CD4-positive, alpha-beta T cell treated with Interleukin-6 at 100 ng/mL for 8 hours (primary cell): ENCODE measurements around the gene EFCAB12.
"Not testable (repeated sequence)": the region's sequence is repeated elsewhere in the genome, so short reads cannot be mapped to it uniquely, and the experiment has no call there.

Source experiments
- DNase-seq: peaks from one replicate; pipeline ENCODE4 v3.0.0-alpha.2; 2020; ENCODE audit warnings: mixed read lengths, low spot score

Gene EFCAB12

DNA sequence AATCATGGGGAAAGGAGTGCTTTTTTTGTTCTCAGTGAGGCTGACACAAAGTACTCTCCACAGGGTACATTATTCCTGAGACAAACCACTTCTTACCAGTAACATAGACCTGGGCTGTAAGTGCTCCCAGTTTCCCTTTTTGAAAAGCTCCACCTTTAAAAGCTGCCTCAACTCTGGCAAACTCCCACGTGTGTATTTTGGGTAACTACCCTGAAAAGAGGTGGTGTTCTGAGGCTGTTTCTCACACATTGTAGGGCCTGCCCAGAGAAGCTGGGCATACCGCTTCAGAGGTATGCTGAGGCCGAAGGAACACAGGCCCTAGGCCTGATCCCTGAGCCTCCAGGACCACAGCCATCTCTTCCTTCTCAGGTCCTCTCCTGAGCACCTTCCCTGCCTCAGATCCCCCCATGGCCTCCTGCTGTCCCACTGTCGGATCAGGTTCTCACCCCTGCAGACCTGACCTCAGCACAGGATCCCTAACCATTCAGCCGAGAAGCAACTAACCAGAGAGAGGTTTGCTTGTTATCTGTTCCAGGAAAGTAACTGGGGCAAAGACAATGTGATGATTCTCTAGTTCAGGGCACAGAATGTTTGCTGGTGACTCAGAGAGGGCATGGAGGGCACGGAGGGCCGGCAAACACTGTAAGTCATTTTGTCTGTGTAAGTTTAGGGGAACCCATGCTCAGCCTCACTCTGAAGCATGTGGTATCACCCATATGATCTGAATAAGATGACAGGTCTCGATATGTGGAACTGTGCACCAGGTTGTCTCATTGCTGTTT is 36.1 kb downstream of the EFCAB12 start:
- DNase-seq, result not testable (repeated sequence)

DNA sequence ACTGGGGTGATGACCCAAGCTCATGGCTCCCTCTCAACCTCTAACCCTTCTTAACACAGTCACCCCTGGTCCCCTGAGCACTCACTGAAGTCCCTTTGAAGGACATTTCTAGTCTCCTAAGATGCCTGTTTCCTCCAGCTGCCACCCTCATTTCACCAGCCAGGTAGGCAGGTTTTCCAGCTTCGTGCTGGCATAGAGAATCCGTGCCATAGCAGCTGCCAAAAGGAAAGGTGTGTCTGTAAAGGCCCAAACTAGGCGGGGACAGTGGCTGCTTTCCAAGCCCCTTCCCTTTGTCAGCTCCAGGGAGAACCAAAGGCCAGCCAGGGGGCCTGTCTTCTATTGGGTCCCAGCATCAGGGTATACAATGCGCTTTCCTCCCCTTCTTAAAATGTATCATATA is 36.9 kb downstream of the EFCAB12 start:
- DNase-seq, result not testable (repeated sequence)

DNA sequence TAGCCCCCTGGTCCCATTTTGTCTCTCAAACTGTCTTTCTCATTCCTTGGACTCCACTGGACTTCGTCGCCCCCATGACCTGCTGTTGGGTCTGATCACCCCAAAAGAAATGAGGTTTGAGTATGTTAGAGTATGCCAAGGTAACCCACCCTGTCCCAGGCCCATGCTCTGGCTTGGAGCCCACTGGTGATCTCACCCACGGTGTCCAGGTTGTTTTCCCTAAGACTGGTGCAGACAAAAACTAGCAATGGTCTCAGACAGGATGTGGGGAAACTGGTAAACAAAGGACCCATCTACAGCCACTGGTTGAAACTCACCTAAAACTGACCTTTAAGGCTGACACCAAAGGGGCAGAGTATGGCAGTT is 38.9 kb downstream of the EFCAB12 start:
- DNase-seq, result no peak

DNA sequence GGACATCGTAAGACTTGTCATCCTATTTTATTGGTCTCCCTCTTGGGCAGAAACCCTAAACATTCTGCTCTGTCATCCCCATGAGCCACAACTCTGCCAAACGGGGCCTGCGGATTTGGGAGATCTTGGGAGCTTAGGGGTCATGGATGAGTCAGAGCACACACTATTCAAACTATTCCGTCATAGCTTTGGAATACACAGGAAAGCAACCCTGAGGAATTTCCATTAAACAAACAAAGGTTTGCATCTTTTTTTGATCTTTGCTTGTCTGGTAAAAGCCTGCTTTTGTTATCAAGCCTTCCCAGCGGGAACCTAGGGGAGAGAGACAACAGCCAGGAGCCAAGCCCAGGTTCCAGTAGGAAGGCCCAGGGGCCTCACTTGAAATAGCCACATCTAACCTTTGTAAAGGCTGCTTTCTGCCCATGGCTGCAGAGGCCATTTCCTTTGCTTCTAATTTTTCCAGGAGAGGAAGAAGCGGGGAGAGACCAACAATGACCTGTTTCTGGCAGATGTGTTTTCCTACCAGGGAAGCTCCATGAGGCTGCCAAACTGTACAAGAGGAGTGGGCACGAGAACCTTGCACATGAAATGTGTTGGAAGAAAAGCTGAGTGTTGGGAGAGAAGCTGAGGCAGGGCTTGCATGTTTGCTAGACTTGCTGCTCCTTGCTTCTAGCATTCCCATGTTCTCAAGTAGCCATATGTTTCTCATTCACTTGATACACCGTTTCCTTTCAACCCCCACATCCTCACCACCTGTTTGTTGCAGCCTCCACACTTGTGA is 39.5 kb downstream of the EFCAB12 start:
- DNase-seq, result not testable (repeated sequence)

DNA sequence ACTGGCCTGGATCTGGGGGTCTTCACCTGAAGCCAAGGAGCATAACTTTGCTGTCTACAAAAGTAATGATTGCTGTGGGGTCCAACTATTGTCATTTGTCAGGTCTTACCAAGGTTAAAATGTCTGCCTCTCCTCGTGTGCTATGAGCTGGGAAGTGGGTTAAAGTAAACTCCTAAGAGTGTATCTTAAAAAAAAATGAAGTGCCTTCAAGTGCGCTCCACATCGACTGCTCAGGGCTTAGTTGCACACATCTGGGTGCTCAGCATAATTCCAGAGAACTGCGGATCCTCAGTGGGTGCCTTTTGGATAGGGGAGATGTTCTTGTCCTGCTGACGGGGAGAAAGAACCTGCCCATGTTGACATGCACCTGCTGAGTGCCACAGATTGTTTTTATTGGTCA is 40.9 kb downstream of the EFCAB12 start:
- DNase-seq, result no peak

DNA sequence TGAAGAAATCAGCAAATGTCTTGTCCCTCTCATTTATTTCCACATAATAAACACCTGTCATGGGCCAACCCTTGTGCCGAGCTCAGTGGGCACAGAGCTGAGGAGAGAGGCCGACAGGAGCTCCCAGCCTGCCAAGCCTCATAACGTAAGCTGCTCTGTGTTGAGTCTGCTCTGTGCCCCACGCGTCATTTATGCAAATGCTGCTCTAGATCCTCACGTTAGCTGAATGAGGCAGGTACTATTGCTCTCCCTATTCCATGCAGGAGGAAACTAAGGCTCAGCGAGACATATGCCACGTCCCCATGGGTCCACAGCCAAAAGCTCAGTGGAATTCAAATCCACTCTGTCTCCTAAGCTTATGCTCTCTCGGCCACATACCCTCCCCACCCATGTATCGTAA is 41.5 kb downstream of the EFCAB12 start:
- no peak for DNase-seq

DNA sequence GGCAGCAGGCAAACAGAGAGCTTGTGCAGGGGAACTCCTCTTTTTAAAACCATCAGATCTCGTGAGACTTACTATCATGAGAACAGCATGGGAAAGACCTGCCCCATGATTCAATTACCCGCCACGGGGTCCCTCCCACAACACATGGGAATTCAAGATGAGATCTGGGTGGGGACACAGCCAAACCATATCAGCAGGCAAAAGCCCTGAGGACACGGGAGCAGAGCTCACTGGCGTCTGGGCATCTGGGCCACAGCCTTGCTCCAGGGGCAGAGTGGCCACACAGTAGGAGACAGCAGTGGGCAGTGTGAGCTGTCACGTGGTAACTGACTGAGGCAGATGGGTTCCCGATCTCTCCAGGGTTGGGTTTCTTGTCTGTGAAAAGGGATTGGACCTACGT is 42.9 kb downstream of the EFCAB12 start:
- not testable (repeated sequence) for DNase-seq

DNA sequence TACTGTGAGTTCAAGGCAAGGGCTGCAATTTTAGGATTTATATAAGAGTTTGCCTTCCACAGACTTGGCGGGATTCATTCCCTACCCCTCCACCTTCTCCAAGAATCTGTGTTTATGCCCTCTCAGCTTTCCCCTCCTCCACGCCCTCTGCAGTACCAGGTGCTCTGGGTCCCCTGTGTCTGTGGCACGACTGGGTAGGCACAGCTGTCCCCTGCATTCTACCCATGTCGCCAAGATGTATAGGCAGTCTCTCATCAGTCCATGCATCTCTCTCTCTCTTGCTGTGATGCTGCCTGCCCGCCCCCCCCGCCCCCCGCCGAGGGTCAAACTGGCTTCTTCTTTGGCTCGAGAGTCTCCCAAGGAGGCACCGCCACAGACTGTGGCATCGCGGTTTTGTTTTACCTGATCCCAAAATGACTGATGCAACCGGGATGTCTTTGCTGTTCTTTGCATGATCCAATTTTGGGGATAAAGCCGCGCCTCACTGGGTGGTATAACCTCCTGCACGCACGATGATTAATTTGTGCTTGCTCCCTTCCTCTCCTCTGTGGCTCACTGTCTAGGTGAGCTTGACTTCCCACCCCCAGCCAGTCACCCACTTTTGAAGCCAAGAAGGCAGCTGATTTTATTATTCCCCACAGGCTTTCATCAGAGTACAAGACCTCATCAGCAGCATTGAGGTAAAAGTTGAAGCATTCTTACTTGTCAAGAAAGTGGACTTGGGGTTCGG is 43.7 kb downstream of the EFCAB12 start:
- DNase-seq, result no peak

DNA sequence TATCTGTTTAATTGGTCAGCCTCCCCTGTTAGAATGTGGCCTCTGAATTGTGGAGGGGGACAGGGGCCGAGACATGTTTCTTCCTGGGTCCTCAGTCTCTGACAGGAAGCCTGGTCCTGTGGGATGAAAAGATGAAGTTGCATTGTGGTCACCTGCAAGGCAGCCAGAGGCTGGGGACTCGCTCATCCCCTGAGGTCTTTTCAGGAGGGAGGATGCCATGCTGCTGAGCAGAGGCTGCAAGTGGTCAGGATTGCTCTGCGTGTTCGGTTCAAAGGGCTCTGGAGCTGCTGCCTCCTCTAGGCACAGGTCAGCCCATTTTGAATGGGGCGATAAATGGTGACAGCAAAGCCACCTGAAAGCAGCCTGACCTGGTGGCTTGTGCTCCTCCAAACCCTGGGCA is 44.3 kb downstream of the EFCAB12 start:
- not testable (repeated sequence) for DNase-seq

DNA sequence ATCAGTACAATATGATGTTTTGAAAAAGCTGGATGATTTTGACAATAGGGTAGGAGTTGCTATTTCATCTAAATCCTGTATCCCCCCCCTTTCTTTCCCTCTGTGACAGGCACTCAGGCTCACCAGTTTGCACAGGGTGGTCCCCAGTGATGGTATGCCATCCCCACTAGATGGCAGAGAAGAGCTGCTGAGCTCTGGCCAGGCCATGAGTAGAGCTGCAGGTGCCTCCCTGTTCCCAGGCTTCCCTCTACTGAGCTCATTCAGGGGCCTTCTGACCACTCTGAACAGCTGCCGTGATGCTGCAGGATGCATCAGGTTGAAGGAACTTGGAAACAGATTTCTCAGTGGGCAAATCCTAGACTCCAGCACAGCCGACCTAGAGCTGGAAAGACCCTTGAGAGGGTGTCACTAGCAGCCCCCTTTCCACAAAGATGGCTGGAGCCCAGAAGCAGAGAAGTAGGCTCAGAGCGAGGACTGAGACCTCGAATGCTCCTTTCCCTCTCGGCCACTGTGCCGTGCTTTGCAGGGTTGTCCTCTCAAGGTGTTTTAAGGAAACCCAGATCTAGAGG is 45.1 kb downstream of the EFCAB12 start:
- DNase-seq, result peak; percentile 41

DNA sequence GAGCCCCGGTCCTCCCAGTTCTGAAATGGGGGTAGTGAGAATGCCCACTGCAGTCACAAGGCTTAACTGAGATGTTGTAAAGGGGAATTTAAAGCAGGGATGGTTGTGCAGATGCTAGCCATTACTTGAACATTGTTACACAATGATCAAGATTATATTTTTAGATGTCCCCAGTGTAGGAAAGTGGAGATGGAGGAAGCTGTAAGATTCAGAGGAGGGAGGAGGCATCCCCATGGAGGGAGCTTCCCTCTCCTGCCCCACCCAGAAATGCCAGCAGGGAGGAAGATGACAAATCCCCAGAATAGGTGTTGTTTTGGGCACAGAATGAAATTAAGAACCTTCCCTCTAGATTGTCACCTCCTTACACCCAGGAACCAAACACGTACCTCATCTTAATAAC is 46.1 kb downstream of the EFCAB12 start:
- no peak for DNase-seq

DNA sequence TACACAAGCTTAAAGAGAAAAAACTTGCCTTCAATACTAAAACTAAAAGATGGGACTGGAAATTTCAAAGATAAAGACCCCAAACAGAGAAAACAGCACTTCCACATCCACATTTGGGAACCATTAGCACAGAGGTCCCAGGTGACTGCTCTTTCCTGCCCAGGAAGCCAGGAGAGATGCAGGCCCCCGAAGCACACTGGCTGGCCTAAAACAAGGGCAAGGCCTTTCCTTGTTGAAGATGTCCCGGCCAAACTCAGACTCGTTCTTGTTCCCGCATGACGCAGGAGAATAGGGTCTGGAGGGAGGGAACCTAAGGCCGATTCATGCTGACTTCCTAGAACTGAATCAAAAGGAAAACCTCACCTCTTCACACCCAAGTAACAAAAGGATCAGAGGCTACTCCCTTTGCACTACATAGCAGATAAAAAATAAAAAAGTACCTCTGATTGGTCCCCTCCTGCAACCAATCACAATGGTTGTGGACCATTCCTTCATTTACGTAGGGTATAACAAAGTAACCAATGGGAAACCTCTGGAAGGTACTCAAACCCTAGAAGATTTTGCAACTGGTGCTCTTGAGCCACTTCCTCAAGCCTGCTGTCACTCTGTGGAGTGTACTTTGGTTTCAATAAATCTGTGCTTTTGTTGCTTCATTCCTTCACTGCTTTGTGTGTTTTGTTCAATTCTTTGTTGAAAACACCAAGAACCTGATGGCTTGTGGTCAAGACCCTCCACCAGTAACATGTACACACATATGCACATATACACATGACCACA is 48.7 kb downstream of the EFCAB12 start:
- DNase-seq, result no peak

DNA sequence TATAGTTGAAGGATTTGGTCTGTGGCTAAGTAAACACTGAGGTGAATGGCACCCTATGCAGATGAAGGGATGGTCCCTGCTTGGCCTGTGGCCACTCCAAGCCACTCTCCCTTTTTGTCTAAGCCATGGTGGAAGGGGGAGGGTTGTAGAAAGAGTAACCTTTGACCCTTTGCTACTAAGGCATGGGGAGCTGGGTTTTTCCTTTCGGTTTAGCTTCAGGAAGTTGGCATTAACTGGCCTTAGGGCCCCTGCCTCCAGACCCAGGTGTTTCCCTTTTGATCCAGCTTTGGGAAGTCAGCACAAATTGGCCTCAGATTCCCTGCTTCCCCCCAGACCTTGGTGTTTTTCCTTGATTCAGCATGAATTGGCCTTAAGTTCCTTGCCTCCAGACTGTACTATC is 49.5 kb downstream of the EFCAB12 start:
- DNase-seq, result no peak

DNA sequence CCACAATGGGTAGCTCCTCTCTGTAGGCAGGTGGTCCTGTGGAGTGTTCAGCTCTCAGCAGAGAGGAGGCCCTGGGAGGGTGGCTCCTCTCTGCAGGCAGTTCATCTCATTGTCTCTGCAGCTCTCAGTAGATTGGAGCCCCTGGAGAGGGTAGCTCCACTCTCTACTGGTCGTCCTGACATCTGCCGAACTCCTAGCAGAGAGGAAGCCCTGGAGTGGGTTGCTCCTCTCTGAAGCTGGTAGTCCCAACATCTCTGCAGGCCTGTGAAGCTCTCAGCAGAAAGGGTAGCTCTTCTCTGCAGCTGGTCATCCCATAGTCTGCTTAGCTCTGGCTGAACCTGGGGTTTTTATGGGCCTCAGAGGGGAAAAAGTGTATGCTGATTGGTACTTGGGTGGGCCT is 50.8 kb downstream of the EFCAB12 start:
- no peak for DNase-seq

DNA sequence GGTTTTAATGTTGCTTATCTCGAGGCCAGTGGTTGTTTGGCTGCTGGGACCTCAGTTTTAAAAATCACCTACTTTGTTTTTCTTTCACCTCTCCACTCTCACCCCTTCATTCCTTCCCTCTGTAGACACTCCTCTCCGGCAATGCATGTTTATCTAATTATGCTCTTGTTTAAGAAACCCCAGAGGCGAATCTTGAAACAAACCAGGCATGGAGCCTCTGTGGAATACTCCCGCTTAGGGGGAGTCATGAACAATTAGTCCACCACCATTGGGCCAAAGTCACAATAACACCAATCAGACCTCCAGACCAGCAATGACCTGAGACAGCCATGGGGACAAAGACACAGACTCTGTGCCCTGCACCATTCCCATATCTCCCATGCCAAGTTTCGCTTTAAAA is 53.3 kb downstream of the EFCAB12 start:
- no peak for DNase-seq

DNA sequence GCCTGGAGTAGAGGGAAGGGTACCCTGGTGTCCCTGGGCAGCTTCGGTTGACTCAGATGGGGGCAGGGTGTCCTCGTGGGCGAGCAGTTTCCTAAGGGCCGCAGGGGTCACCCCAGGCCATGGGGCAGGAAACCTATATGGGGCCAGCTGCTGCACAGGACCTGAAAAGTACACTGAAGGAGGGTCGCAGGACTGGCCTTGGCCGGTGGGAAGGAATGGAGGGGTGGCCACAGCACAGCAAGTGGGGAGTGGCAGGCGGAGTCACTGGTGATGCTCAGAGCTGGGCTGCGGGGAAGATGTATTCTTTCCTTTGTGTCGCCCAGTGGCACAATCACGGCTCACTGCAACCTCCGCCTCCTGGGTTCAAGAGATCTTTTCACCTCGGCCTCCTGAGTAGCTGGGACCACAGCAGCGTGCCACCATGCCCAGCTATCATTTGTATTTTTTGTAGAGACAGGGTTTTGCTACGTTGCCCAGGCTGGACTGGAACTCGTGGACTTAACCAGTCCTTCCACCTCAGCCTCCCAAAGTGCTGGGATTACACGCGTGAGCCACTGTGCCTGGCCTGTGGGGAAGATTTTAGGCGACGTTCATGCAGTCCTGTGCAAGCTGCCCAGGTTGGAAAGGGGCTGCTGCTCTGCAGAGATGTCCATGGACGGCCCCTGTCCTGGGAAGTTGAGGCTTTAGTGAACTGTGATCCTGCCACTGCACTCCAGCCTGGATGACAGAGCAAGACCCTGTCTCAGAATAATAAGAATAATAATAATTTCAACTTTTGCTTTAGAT is 57.2 kb downstream of the EFCAB12 start:
- DNase-seq, result no peak

DNA sequence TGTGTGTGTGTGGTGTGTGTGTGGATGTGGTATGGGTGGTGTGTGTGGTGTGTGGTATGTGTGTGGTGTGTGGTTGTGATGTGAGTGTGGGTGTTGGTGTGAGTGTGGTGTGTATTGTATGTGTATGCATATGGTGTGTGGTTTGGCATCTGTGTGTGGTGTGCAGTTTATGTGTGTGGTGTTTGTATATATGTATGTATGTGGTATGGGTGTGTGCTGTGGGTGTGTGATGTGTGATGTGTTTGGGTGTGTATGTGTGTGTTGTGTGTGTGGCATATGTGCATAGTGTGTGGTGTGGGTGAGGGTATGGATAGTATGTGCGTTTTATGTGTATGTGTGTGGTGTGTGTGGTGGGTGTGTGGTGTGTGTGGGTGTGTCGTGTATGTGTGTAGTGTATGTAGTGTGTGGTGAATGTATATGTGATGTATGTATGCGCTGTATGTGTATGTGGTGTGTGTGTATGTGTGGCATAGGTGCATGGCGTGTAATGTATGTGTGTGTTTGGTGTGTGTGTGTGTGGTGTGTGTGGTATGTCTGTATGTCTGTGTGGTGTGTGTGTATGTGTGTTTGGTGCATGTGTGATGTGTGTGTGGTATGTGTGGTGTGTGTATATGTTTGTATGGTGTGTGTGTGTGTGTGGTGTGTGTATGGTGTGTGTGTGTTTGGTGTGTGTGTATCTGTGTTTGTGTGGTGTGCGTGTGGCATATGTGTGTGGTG is 58.0 kb downstream of the EFCAB12 start:
- DNase-seq, result no peak

DNA sequence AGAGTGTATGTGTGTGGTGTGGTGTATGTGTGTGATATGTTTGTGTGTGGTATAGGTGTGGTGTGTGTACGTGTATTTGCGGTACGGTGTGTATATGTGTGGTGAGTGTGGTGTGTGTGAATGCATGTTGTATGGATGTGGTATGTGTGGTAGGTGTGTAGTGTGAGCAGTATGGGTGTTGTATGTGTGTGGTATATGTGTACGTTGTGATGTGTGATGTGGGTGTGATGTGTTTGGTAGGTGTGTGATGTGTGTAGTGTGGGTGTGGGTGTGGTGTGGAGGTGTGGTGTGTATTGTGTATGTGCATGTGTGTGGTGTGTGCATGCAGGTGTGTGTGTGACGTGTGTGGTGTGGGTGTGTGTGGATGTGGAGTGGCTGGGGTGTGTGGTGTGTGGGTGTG is 58.7 kb downstream of the EFCAB12 start:
- no peak for DNase-seq

DNA sequence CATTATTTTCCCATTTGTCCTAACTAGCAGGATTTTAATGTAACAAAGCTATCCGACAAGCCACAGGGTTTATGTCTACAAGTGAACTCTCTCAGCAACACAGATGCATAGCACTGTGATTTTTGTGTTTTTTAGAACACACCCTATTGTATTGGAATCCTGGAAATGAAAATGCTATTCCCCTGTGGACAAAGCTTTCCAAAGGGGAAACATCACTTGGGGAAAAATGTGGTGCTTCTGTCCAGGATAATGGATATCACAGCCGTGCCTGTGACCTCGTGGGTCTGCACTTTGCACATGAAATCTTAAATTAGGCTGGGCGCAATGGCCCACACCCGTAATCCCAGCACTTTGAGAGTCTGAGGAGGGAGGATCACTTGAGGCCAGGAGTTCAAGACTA is 60.6 kb downstream of the EFCAB12 start:
- no peak for DNase-seq

DNA sequence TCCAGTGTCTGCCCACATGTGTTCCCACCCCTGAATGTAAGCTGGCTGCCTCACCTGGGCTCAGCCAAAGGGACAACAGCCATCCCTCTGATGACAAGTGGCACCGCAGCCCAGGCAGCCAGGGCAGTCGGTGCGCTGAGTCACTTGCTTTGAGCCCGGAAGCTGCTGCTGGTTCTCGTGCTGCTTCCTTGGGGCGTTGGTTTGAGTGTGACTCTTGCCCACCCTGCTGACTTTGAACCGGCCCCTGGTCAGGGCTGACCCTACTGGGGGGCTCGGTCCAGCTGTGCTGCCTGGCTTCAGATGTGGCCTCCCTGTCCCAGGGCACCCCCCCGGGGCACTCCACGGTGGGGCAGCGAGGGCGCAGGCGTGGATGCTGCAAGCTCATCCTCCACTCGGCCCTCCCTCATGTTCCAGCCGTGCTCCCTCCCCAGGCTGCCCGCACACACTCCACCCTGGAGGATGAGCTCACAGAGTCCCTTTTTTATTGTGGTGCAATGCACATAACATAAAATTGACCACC is 62.1 kb downstream of the EFCAB12 start:
- no peak for DNase-seq
